GM13977 (cell line): Measurements from ENCODE around the gene LENEP.

Source experiments
- DNase-seq: peaks from one replicate; pipeline ENCODE4 v3.0.0; 2012; ENCODE audit warnings: low spot score
- CTCF ChIP-seq: IDR thresholded peaks from 2 replicates; pipeline ENCODE4 v1.5.1; 2012; ENCODE audit warnings: mild to moderate bottlenecking, control low read depth; ENCODE audit not compliant: insufficient read depth; ENCODE audit errors: extremely low read depth, missing control alignments
- in situ Hi-C: fragments of 300-500 bp; cut with MboI; formaldehyde crosslinking; loops from one replicate; pipeline ENCODE4 v1.12.0; 2022; ENCODE audit warnings: low sequenced_read_pairs, low pct_unique_long_range_greater_than_20kb, mixed read lengths, inconsistent platforms; ENCODE audit not compliant: unreplicated experiment

The LENEP gene

GRCh38 chr1:154998818-154999570 is 5.6 kb downstream of the LENEP start:
- in situ Hi-C loops: no loop called here
- peak; percentile 82 for TF ChIP-seq CTCF
- DNase-seq: peak; percentile 81

GRCh38 chr1:154999571-155000410 is 6.4 kb downstream of the LENEP start:
- DNase-seq: peak; percentile 84
- in situ Hi-C loops: no loop called here
- peak; percentile 0 for TF ChIP-seq CTCF

GRCh38 chr1:155000411-155000725 is 7.0 kb downstream of the LENEP start:
- TF ChIP-seq CTCF: no peak
- in situ Hi-C loops: no loop called here

GRCh38 chr1:155000726-155001424 is 7.5 kb downstream of the LENEP start:
- no peak for TF ChIP-seq CTCF
- in situ Hi-C loops: no loop called here

More at GRCh38 chr1:155000411-155000725, 7.0 kb downstream of the LENEP start:
- peak; percentile 58 for DNase-seq

GRCh38 chr1:155001425-155001674 is 8.0 kb downstream of the LENEP start:
- DNase-seq: no peak
- in situ Hi-C loops: no loop called here
- no peak for TF ChIP-seq CTCF

More at GRCh38 chr1:155000726-155001424, 7.5 kb downstream of the LENEP start:
- peak; percentile 90 for DNase-seq

- in situ Hi-C loops: no loop called here
- peak; percentile 99 for DNase-seq
- TF ChIP-seq CTCF: peak; percentile 51
Measured at GRCh38 chr1:155001675-155002463, 8.5 kb downstream of the LENEP start.
